WTC11 (cell line): ENCODE measurements around the gene CRNKL1. TPM values are rescaled to one million over a fixed set of nuclear protein-coding genes. Genes with fewer than 3 reads are reported as not detected.

Experiments
- ATAC-seq: fragments of 200-7000 bp; cut with Tn5 transposase; 2 replicates; pipeline ENCODE4 v1.10.0; 2021; ENCODE audit warnings: mild to moderate bottlenecking, moderate library complexity
- CTCF ChIA-PET: fragments of 300-600 bp; sonication (Branson Sonifier 250); formaldehyde crosslinking; loops from one replicate; lab custom pipeline; 2021; ENCODE audit warnings: antibody characterized with exemption; lab: Charles Lee
- POLR2A ChIA-PET: fragments of 350-600 bp; sonication (Branson Sonifier 250); formaldehyde crosslinking; loops from one replicate; lab custom pipeline; 2021; ENCODE audit warnings: antibody characterized with exemption; lab: Charles Lee
- DNase-seq: peaks from one replicate; pipeline ENCODE4 v3.0.0; 2021; ENCODE audit warnings: low spot score
- H3K27ac Mint-ChIP-seq: 2 replicates; pipeline ENCODE4 v1.8.0; 2021; ENCODE audit warnings: mixed read lengths
- H3K27me3 Mint-ChIP-seq: 2 replicates; pipeline ENCODE4 v1.8.0; 2021; ENCODE audit warnings: low read depth, mild to moderate bottlenecking, moderate library complexity, mixed read lengths
- H3K36me3 Mint-ChIP-seq: 2 replicates; pipeline ENCODE4 v1.8.0; 2021; ENCODE audit warnings: mixed read lengths
- H3K4me1 Mint-ChIP-seq: 2 replicates; pipeline ENCODE4 v1.8.0; 2022; ENCODE audit warnings: mixed read lengths
- H3K4me3 Mint-ChIP-seq: 2 replicates; pipeline ENCODE4 v1.8.0; 2021; ENCODE audit warnings: mild to moderate bottlenecking, moderate library complexity, mixed read lengths
- H3K9me3 Mint-ChIP-seq: 2 replicates; pipeline ENCODE4 v1.8.0; 2021; ENCODE audit warnings: mixed read lengths
- CREM ChIP-seq: sonication (generic); formaldehyde crosslinking; IDR thresholded peaks from 2 replicates; pipeline ENCODE4 v1.8.1; 2022; ENCODE audit warnings: mild to moderate bottlenecking, missing genetic modification reagents, moderate library complexity
- FOXJ3 ChIP-seq: sonication (generic); formaldehyde crosslinking; IDR thresholded peaks from 2 replicates; pipeline ENCODE4 v1.9.0; 2021; ENCODE audit warnings: missing genetic modification reagents, mild to moderate bottlenecking, borderline replicate concordance
- HMGA2 ChIP-seq: fragments of 250-450 bp; sonication (Bioruptor Pico); IDR thresholded peaks from 2 replicates; pipeline ENCODE4 v1.4.0; 2021; ENCODE audit warnings: mild to moderate bottlenecking, moderate library complexity
- IRF2 ChIP-seq: sonication (generic); formaldehyde crosslinking; IDR thresholded peaks from 2 replicates; pipeline ENCODE4 v1.8.0; 2022; ENCODE audit warnings: low read depth, missing genetic modification reagents, borderline replicate concordance
- JAZF1 ChIP-seq: fragments of 250-450 bp; sonication (Bioruptor Pico); IDR thresholded peaks from 2 replicates; pipeline ENCODE4 v1.9.0; 2021; ENCODE audit warnings: moderate library complexity, mild to moderate bottlenecking, inconsistent platforms
- KAT7 ChIP-seq: sonication (generic); formaldehyde crosslinking; IDR thresholded peaks from 2 replicates; pipeline ENCODE4 v1.8.1; 2023; ENCODE audit warnings: missing genetic modification reagents, mild to moderate bottlenecking, borderline replicate concordance
- MAX ChIP-seq: sonication (generic); formaldehyde crosslinking; IDR thresholded peaks from 2 replicates; pipeline ENCODE4 v1.8.0; 2022; ENCODE audit warnings: mild to moderate bottlenecking, missing genetic modification reagents
- MLX ChIP-seq: sonication (generic); formaldehyde crosslinking; IDR thresholded peaks from 2 replicates; pipeline ENCODE4 v1.8.1; 2023; ENCODE audit warnings: mild to moderate bottlenecking, missing genetic modification reagents, moderate library complexity
- MXD4 ChIP-seq: fragments of 250-450 bp; sonication (Bioruptor Pico); IDR thresholded peaks from 2 replicates; pipeline ENCODE4 v1.8.0; 2021; ENCODE audit warnings: mild to moderate bottlenecking, moderate library complexity, borderline replicate concordance
- NFATC4 ChIP-seq: fragments of 250-450 bp; sonication (Bioruptor Pico); IDR thresholded peaks from 2 replicates; pipeline ENCODE4 v1.9.0; 2021; ENCODE audit warnings: mild to moderate bottlenecking
- NFE2L1 ChIP-seq: sonication (generic); formaldehyde crosslinking; IDR thresholded peaks from 2 replicates; pipeline ENCODE4 v1.8.1; 2023; ENCODE audit warnings: missing genetic modification reagents
- NFYB ChIP-seq: sonication (generic); formaldehyde crosslinking; conservative IDR thresholded peaks from 2 replicates; pipeline ENCODE4 v1.8.0; 2022; ENCODE audit warnings: low read depth, missing genetic modification reagents
- RELA ChIP-seq: sonication (generic); formaldehyde crosslinking; IDR thresholded peaks from 2 replicates; pipeline ENCODE4 v1.8.1; 2022; ENCODE audit warnings: missing genetic modification reagents, mild to moderate bottlenecking, borderline replicate concordance
- TEAD1 ChIP-seq: sonication (generic); formaldehyde crosslinking; IDR thresholded peaks from 2 replicates; pipeline ENCODE4 v1.8.0; 2022; ENCODE audit warnings: mild to moderate bottlenecking, missing genetic modification reagents
- ZBTB21 ChIP-seq: sonication (generic); formaldehyde crosslinking; IDR thresholded peaks from 2 replicates; pipeline ENCODE4 v1.8.1; 2023; ENCODE audit warnings: mild to moderate bottlenecking, missing genetic modification reagents, borderline replicate concordance
- ZNF423 ChIP-seq: fragments of 250-450 bp; sonication (Bioruptor Pico); IDR thresholded peaks from 2 replicates; pipeline ENCODE4 v2.1.2; 2022; ENCODE audit warnings: mild to moderate bottlenecking, moderate library complexity
- ZNF425 ChIP-seq: fragments of 250-450 bp; sonication (Bioruptor Pico); conservative IDR thresholded peaks from 2 replicates; pipeline ENCODE4 v1.9.0; 2021; ENCODE audit warnings: mild to moderate bottlenecking
- ZNF512 ChIP-seq: sonication (generic); formaldehyde crosslinking; IDR thresholded peaks from 2 replicates; pipeline ENCODE4 v1.8.1; 2022; ENCODE audit warnings: missing genetic modification reagents, borderline replicate concordance
- total RNA-seq: library from RNA; stranded (reverse); gene quantifications from 3 replicates; pipeline ENCODE4 v1.2.3, GENCODE V29; 2021
- TF ChIP-seq, protein P1 (sequence below): sonication (generic); formaldehyde crosslinking; IDR thresholded peaks from 2 replicates; pipeline ENCODE4 v1.8.1; 2023; ENCODE audit warnings: mild to moderate bottlenecking, moderate library complexity, missing genetic modification reagents
- TF ChIP-seq, protein P2 (sequence below): sonication (generic); formaldehyde crosslinking; IDR thresholded peaks from 2 replicates; pipeline ENCODE4 v1.8.0; 2022; ENCODE audit warnings: missing genetic modification reagents

CRNKL1 gene
- total RNA-seq, 1 experiment from 2014 or later = 22.2 TPM

DNA sequence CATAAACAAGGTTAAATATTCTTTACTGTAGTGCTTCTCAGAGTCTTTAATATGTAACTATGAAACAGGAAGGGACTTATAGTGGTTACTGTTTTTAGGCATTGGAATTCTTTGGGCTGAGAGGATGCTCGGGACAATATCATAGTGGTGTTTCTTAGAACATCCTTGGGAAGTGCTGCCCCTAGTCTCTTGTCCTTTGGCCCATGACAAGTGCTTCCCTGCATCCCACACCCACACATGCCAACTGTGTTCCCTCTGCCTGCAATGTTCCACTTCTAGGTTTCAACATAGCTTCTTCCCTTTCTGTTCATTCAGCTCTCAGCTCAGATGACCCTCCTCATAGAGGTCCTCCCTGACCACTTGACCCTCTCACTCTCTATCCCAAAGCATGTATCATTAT is 37.7 kb upstream of the CRNKL1 start:
- no peak for DNase-seq
- TF ChIP-seq KAT7 = no peak
- no peak for TF ChIP-seq ZBTB21 (CRISPR knock-in tag)
- TF ChIP-seq, all 79 proteins: peak for 0
- no peaks in the 10 kb centered on the region for H3K27me3 Mint-ChIP-seq
- H3K27ac Mint-ChIP-seq = no peak overlapping the region
- POLR2A ChIA-PET = no interaction called here
- H3K9me3 Mint-ChIP-seq = no peaks in the 10 kb centered on the region
- no peak for ATAC-seq
- H3K4me3 Mint-ChIP-seq = no peak overlapping the region
- CTCF ChIA-PET = no interaction called here
- no peaks in the 10 kb centered on the region for H3K36me3 Mint-ChIP-seq
- no peaks in the 10 kb centered on the region for H3K4me1 Mint-ChIP-seq

DNA sequence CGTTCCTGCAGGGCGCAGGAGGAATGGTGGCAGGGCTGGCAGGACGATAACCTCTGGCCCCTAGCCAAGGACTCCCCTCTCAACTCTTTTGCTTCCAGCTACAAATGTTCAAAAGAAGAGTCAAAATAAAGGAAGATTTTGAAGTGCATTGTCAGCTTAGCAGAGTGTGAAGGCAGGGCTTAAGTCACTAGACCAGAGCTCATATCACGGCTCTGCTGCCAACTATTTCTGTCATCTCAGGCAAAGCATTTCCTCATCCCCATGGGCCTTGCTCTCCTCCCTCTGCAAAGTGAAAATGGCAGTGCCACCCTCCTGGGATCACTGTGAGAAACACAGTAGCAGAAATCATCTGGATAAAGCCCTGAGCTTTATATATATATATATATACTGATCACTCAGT is 36.8 kb upstream of the CRNKL1 start:
- peaks cover under 1% of the 10 kb centered on the region for H3K4me1 Mint-ChIP-seq
- DNase-seq = no peak
- H3K27ac Mint-ChIP-seq = no peak overlapping the region
- ATAC-seq = no peak
- ChIA-PET POLR2A (interaction anchor here (0.7 kb wide), 1 partner anchor 555 kb away, joined by 5 read pairs; no protein-coding TSS in a partner anchor), CTCF (interaction anchor here (1.0 kb wide), 1 partner anchor 505 kb away, joined by 4 read pairs; no protein-coding TSS in a partner anchor)
- TF ChIP-seq ZNF423 (CRISPR knock-in tag) = no peak
- TF ChIP-seq FOXJ3 = no peak
- TF ChIP-seq IRF2 (CRISPR knock-in tag) = no peak
- TF ChIP-seq NFE2L1 = no peak
- TF ChIP-seq TEAD1 (CRISPR knock-in tag) = no peak
- TF ChIP-seq ZNF512 (CRISPR knock-in tag) = no peak
- no peak for TF ChIP-seq CREM (CRISPR knock-in tag)
- no peak overlapping the region for H3K4me3 Mint-ChIP-seq
- no peaks in the 10 kb centered on the region for H3K9me3 Mint-ChIP-seq
- no peaks in the 10 kb centered on the region for H3K27me3 Mint-ChIP-seq
- H3K36me3 Mint-ChIP-seq = no peaks in the 10 kb centered on the region

DNA sequence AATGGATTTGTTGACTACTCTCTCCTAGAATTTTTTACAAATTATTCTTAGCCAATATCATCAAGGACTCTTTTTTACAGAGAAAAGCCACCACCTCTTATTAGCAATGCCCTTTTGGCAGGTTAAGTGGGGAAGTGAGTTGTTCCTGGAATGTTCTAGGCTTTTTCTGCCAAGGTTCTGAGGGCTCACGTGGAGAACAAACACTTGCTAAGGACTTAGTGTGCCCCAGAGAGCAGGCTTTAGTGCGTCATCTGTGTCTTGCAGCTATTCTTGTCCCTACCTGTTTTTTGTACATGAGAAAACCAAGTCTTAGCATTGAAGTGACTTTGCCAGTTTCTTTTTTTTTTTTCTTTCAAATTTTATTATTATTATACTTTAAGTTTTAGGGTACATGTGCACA is 33.5 kb upstream of the CRNKL1 start:
- H3K27me3 Mint-ChIP-seq = no peaks in the 10 kb centered on the region
- H3K4me3 Mint-ChIP-seq = no peak overlapping the region
- POLR2A ChIA-PET = no interaction called here
- H3K9me3 Mint-ChIP-seq = no peaks in the 10 kb centered on the region
- H3K27ac Mint-ChIP-seq = no peak overlapping the region
- DNase-seq (no peak), ATAC-seq (no peak)
- H3K4me1 Mint-ChIP-seq = peaks cover 3% of the 10 kb centered on the region
- no peaks in the 10 kb centered on the region for H3K36me3 Mint-ChIP-seq
- CTCF ChIA-PET = no interaction called here
- TF ChIP-seq, protein P1, sequence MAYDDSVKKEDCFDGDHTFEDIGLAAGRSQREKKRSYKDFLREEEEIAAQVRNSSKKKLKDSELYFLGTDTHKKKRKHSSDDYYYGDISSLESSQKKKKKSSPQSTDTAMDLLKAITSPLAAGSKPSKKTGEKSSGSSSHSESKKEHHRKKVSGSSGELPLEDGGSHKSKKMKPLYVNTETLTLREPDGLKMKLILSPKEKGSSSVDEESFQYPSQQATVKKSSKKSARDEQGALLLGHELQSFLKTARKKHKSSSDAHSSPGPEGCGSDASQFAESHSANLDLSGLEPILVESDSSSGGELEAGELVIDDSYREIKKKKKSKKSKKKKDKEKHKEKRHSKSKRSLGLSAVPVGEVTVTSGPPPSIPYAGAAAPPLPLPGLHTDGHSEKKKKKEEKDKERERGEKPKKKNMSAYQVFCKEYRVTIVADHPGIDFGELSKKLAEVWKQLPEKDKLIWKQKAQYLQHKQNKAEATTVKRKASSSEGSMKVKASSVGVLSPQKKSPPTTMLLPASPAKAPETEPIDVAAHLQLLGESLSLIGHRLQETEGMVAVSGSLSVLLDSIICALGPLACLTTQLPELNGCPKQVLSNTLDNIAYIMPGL = no peak
- TF ChIP-seq ZNF425 (CRISPR knock-in tag) (no peak), MLX (CRISPR knock-in tag) (no peak), HMGA2 (CRISPR knock-in tag) (no peak), RELA (CRISPR knock-in tag) (no peak), NFYB (no peak), MAX (no peak), MXD4 (no peak), KAT7 (no peak), NFATC4 (no peak), JAZF1 (no peak)
- TF ChIP-seq, protein P2, sequence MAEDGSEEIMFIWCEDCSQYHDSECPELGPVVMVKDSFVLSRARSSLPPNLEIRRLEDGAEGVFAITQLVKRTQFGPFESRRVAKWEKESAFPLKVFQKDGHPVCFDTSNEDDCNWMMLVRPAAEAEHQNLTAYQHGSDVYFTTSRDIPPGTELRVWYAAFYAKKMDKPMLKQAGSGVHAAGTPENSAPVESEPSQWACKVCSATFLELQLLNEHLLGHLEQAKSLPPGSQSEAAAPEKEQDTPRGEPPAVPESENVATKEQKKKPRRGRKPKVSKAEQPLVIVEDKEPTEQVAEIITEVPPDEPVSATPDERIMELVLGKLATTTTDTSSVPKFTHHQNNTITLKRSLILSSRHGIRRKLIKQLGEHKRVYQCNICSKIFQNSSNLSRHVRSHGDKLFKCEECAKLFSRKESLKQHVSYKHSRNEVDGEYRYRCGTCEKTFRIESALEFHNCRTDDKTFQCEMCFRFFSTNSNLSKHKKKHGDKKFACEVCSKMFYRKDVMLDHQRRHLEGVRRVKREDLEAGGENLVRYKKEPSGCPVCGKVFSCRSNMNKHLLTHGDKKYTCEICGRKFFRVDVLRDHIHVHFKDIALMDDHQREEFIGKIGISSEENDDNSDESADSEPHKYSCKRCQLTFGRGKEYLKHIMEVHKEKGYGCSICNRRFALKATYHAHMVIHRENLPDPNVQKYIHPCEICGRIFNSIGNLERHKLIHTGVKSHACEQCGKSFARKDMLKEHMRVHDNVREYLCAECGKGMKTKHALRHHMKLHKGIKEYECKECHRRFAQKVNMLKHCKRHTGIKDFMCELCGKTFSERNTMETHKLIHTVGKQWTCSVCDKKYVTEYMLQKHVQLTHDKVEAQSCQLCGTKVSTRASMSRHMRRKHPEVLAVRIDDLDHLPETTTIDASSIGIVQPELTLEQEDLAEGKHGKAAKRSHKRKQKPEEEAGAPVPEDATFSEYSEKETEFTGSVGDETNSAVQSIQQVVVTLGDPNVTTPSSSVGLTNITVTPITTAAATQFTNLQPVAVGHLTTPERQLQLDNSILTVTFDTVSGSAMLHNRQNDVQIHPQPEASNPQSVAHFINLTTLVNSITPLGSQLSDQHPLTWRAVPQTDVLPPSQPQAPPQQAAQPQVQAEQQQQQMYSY (CRISPR knock-in tag) = no peak
